A673 (cell line): Measurements from ENCODE around the gene ASTL. TPM values are rescaled to one million over a fixed set of nuclear protein-coding genes. Genes with fewer than 3 reads are reported as not detected.

Source experiments
- BruUV-seq: library from RNA; stranded (reverse); fragments of 400-500 nt; replicated peaks from 2 replicates; lab custom pipeline; 2021; lab: Mats Ljungman, UMichigan
- CTCF ChIA-PET: fragments of 300-600 bp; sonication (Branson Sonifier 250); formaldehyde crosslinking; loops from one replicate; lab custom pipeline; 2022; ENCODE audit warnings: antibody characterized with exemption; lab: Charles Lee
- POLR2A ChIA-PET: fragments of 300-600 bp; sonication (Branson Sonifier 250); formaldehyde crosslinking; loops from one replicate; lab custom pipeline; 2022; ENCODE audit warnings: antibody characterized with exemption; ENCODE audit not compliant: low non-redundant PET; lab: Charles Lee
- DNase-seq: peaks from one replicate; pipeline ENCODE4 v3.0.0-alpha.2; 2015; ENCODE audit warnings: low spot score
- H3K27ac ChIP-seq: fragments of 200-600 bp; sonication (generic); 2 replicates; pipeline ENCODE4 v1.5.1; 2016; ENCODE audit warnings: mixed run types, low read depth, mild to moderate bottlenecking, mixed read lengths, antibody characterized with exemption, low read length; ENCODE audit not compliant: poor library complexity, severe bottlenecking
- H3K27me3 ChIP-seq: fragments of 200-600 bp; sonication (generic); replicated peaks from 2 replicates; pipeline ENCODE4 v1.6.1; 2017; ENCODE audit warnings: mixed run types, low read depth, mild to moderate bottlenecking, mixed read lengths, antibody characterized with exemption, low read length; ENCODE audit not compliant: insufficient read depth, poor library complexity
- H3K36me3 ChIP-seq: fragments of 200-600 bp; sonication (generic); 2 replicates; pipeline ENCODE4 v1.6.1; 2016; ENCODE audit warnings: mixed run types, mild to moderate bottlenecking, mixed read lengths, antibody characterized with exemption, low read length; ENCODE audit not compliant: insufficient read depth, poor library complexity, severe bottlenecking
- H3K4me1 ChIP-seq: fragments of 200-600 bp; sonication (generic); 2 replicates; pipeline ENCODE4 v1.6.1; 2017; ENCODE audit warnings: mixed run types, mild to moderate bottlenecking, mixed read lengths, antibody characterized with exemption, low read length; ENCODE audit not compliant: insufficient read depth, poor library complexity, severe bottlenecking
- H3K4me3 ChIP-seq: fragments of 200-600 bp; sonication (generic); 2 replicates; pipeline ENCODE4 v1.5.1; 2016; ENCODE audit warnings: low read depth, mixed run types, mild to moderate bottlenecking, mixed read lengths, low read length; ENCODE audit not compliant: poor library complexity, severe bottlenecking
- H3K9me3 ChIP-seq: fragments of 200-600 bp; sonication (generic); 2 replicates; pipeline ENCODE4 v1.6.1; 2016; ENCODE audit warnings: mixed run types, low read depth, mild to moderate bottlenecking, mixed read lengths, antibody characterized with exemption, low read length; ENCODE audit not compliant: poor library complexity, severe bottlenecking
- EZH2 ChIP-seq: fragments of 200-600 bp; sonication (generic); IDR thresholded peaks from 2 replicates; pipeline ENCODE4 v1.6.1; 2017; ENCODE audit warnings: borderline replicate concordance, low read depth, mild to moderate bottlenecking, mixed read lengths, antibody characterized with exemption, low read length; ENCODE audit not compliant: poor library complexity, severe bottlenecking
- intact Hi-C: fragments of 100-400 bp; cut with micrococcal nuclease; formaldehyde crosslinking; loops from one replicate; pipeline ENCODE4 v1.10.0; 2022; ENCODE audit not compliant: unreplicated experiment
- total RNA-seq: library from RNA; stranded (reverse); gene quantifications from 2 replicates; pipeline ENCODE4 v1.2.3, GENCODE V29; 2021
- TF ChIP-seq, protein P1 (sequence below): fragments of 300-800, 200-600 bp; sonication (generic); conservative IDR thresholded peaks from 2 replicates; pipeline ENCODE4 v1.5.1; 2017; ENCODE audit warnings: low read depth, mild to moderate bottlenecking, antibody characterized with exemption, low read length, moderate library complexity, mixed read lengths

Gene ASTL
- total RNA-seq, 1 experiment from 2014 or later, result not detected

DNA sequence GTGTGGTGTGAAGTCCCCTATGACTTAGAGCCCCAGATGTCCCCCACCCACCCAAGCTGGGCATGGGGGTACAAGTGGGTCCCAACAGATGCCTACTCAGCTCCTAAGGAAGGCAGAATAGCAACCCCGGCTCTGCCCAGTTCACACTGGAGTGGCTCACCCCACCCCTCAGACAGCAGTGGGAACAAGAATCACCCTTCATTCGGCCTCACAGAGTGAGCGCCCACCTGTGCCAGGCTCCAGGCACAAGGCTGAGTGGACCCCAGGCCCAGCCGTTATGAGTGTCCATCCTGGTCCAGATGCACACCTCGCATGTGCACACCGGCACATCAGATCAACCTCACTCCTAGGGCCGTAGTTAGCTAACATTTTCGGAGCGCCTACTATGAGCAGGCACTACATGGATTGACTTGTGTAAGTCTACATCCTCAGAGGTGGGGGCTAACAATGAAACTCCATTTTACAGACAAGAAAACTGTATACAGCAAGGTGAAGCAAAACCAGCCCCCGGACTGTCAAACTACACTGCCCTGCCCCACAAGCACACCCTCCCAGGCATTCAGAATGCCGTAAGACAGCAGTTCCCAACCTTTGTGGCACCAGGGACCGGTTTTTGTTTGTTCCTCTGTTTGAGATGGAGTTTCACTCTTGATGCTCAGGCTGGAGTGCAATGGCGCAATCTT is 2.8 kb upstream of the ASTL start:
- no TSS peak for BruUV-seq
- no peak for TF ChIP-seq EZH2
- TF ChIP-seq, protein P1, sequence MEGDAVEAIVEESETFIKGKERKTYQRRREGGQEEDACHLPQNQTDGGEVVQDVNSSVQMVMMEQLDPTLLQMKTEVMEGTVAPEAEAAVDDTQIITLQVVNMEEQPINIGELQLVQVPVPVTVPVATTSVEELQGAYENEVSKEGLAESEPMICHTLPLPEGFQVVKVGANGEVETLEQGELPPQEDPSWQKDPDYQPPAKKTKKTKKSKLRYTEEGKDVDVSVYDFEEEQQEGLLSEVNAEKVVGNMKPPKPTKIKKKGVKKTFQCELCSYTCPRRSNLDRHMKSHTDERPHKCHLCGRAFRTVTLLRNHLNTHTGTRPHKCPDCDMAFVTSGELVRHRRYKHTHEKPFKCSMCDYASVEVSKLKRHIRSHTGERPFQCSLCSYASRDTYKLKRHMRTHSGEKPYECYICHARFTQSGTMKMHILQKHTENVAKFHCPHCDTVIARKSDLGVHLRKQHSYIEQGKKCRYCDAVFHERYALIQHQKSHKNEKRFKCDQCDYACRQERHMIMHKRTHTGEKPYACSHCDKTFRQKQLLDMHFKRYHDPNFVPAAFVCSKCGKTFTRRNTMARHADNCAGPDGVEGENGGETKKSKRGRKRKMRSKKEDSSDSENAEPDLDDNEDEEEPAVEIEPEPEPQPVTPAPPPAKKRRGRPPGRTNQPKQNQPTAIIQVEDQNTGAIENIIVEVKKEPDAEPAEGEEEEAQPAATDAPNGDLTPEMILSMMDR, result no peak
- intact Hi-C loops, result no loop called here

DNA sequence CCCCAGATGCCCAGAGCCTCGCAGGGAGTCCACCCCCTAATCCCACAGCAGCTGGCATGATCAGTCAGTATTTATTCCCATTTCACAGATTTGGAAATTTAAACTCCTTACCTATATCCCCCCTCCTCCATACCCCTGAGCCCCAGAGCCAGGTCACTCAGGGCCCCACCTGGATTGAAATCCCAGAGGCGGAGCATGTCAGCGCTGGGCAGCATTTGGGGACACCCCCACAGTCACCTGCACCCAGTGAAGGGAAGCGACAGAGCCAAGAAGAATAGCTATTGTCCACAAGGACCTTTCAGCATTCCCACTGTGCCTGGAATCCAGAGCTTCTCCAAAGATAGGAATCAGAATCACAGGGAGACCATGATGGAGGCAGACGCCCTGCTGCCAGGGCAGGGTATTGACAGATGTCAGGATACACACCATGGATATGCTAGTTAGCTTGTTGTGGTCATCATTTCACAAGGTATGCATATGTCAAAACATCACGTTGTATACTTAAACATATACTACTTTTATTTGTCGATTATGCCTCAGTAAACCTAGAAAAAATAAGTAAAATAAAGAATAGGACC is 968 bp upstream of the ASTL start:
- Histone ChIP-seq H3K4me1 (no peaks in the 10 kb centered on the region), H3K36me3 (no peaks in the 10 kb centered on the region), H3K9me3 (no peaks in the 10 kb centered on the region), H3K27ac (no peak overlapping the region), H3K27me3 (no peaks in the 10 kb centered on the region), H3K4me3 (no peak overlapping the region)
- intact Hi-C loops, result loop anchor here (2.0 kb wide), 1 partner anchor 126 kb away; the partner anchor contains the start of gene TMEM127
- TF ChIP-seq EZH2, result no peak
- TF ChIP-seq, protein P1, result no peak
- DNase-seq, result no peak
- CTCF ChIA-PET, result interaction anchor here (0.6 to 4.1 kb wide), 4 partner anchors 13 to 128 kb away, joined by 7 to 47 read pairs (median 9); no protein-coding TSS in a partner anchor
- POLR2A ChIA-PET, result no interaction called here
- BruUV-seq, result no TSS peak

More for the DNA sequence above, 2.8 kb upstream of the ASTL start:
- no peaks in the 10 kb centered on the region for H3K36me3 ChIP-seq
- H3K4me3 ChIP-seq, result no peak overlapping the region
- H3K27ac ChIP-seq, result no peak overlapping the region
- no peak for DNase-seq
- no peaks in the 10 kb centered on the region for H3K27me3 ChIP-seq
- no peaks in the 10 kb centered on the region for H3K9me3 ChIP-seq
- POLR2A ChIA-PET, result no interaction called here
- CTCF ChIA-PET, result interaction anchor here (0.9 kb wide), 1 partner anchor 33 kb away, joined by 3 read pairs; no protein-coding TSS in a partner anchor
- no peaks in the 10 kb centered on the region for H3K4me1 ChIP-seq

DNA sequence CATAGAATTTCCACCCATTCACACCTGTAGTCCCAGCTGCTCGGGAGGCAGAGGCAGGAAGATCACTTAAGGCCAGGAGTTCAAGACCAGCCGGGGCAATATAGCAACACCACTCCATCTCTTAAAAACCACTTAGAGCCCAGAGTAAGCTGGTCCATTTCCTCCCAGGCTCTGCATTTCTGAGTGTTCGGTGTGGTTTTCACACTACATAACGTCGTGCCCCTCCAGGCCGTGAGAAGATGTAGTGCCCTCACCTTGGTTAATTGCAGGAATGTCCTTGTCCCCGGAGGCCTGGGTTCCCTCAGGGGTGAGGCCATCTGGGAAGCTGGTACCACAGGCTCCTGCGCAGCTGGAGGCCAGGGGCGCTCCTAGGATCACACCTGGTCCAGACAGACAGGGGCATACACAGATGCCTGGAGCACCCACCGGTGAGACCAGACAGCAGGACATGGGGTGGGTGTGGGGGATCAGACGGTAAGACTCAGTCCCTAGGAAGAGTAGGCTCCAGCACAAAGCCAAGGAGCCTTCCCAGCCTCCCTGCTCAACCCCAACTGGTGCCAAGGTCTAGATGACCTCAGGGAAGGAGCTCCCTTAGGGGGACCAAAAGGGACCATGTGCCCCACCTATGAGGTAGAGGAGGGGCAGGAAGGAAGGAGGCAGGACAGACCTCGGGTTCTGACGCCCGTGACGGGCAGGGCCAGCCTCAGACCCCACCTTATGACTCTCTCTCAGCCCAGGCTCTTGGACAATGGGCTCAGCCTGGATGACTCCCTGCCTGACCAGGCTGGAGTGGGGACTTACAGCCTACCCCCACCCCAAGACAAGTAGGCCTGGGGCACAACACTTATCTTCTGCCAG is 752 bp downstream of the ASTL start:
- no TSS peak for BruUV-seq
- intact Hi-C loops, result loop anchor here (1.0 to 2.0 kb wide), 2 partner anchors 37 to 127 kb away; partner anchors contain the start of gene TMEM127
- TF ChIP-seq, protein P1, result no peak
- no peak for TF ChIP-seq EZH2
- no peak for DNase-seq
- Histone ChIP-seq H3K27ac (no peak overlapping the region), H3K36me3 (no peaks in the 10 kb centered on the region), H3K9me3 (no peaks in the 10 kb centered on the region), H3K27me3 (no peaks in the 10 kb centered on the region), H3K4me1 (no peaks in the 10 kb centered on the region), H3K4me3 (no peak overlapping the region)
- POLR2A ChIA-PET, result no interaction called here
- CTCF ChIA-PET, result interaction anchor here (1.1 to 4.1 kb wide), 3 partner anchors 37 to 145 kb away, joined by 6 to 47 read pairs (median 7); no protein-coding TSS in a partner anchor
